NCI-H187 (cell line): ENCODE data around the gene DNA2.
"Not testable (repeated sequence)": the region's sequence is repeated elsewhere in the genome, so short reads cannot be mapped to it uniquely, and the experiment has no call there.

Source experiments
- DNase-seq, 2 experiments: peaks; one replicate each; lab custom pipeline; 2025; lab: John Stamatoyannopoulos, UW

DNA2 gene

GRCh38 chr10:68449698-68450097 is 22.1 kb downstream of the DNA2 start:
- not testable (repeated sequence) for DNase-seq

GRCh38 chr10:68446179-68446578 is 25.6 kb downstream of the DNA2 start:
- no peak for DNase-seq

DNA sequence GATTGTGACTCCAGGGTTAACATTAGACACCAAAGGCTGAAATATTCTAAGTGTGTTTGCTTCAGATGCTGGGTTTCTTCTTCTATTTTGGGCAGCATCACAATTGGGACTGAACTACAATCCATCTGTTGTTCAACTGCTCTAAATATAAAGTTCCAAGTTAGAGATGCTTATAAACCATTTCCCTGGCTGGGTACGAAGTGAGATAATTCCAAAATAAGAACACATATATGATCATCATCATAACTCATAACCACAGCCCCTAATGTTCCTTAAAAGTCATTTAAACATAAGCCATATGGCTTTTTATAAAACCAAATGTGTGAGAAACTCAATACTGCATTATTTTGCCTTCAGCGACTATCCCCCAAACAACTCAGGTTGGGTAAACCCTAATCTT is 28.8 kb downstream of the DNA2 start:
- DNase-seq: no peak

GRCh38 chr10:68440898-68441297 is 30.9 kb downstream of the DNA2 start:
- DNase-seq: no peak

DNA sequence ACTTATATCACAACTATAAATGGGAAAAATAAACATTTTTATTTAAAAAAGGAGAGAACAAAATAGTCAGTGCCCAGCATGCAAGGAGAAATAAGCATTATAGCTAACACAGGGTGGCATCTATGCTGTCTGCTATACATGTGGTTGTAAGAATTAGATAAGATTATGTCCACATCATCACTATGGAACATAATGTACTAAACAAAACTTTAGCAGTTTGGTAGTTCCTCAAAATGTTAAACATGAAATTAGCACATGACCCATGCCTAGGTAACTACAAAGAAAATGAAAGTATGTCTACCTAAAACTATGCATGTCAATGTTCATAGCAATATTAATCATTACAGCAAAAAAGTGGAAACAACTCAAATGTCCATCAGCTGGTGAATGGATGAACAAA is 36.0 kb downstream of the DNA2 start:
- no peak for DNase-seq

- DNase-seq: no peak
Measured at GRCh38 chr10:68434657-68435056, 37.1 kb downstream of the DNA2 start.

GRCh38 chr10:68428396-68429104 is 43.2 kb downstream of the DNA2 start:
- DNase-seq: no peak

DNA sequence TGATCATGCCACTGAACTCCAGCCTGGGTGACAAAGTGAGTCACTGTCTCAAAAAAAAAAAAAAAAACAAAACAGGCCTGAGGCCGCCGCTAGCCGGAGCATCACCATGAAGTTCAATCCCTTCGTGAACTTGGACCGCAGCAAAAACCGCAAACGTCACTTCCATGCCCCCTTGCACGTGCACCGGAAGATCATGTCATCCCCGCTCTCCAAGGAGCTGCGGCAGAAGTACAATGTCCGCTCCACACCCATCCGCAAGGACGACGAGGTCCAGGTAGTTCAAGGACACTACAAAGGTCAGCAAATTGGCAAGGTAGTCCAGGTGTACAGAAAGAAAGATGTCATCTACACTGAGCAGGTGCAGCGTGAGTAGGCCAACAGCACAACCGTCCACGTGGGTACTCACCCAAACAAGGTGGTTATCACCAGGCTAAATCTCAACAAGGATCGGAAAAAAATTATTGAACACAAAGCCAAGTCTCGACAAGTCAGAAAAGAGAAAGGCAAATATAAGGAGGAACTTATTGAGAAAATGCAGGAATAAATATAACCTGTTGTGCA is 47.2 kb downstream of the DNA2 start:
- no peak for DNase-seq

- DNase-seq: no peak
Measured at GRCh38 chr10:68423522-68423921, 48.3 kb downstream of the DNA2 start.

- DNase-seq: no peak
Measured at GRCh38 chr10:68419376-68419775, 52.4 kb downstream of the DNA2 start.

DNA sequence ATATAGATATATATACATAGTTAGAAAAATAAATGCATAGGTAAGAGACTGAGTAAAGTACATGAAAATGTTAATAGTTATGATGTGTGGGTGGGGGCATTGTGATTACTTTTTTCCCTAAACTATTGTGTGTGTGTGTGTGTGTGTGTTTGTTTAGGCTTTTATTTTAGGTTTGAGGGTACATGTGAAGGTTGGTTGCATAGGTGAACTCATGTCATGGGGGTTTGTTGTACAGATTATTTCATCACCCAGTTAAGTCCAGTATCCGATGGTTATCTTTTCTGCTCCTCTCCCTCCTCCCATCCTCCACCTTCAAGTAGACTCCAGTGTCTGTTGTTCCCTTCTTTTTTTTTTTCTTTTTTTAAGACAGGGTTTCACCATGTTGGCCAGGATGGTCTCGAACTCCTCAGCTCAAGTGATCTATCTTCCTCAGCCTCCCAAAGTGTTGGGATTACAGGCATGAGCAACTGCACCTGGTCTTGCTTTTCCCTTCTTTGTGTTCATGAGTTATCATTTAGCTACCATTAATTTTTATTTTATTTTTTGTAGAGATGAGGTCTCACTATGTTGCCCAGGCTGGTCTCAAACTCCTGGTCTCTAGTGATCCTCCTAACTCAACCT is 62.8 kb downstream of the DNA2 start:
- DNase-seq: no peak

GRCh38 chr10:68406815-68407548 is 64.8 kb downstream of the DNA2 start, which contains the start of gene RUFY2:
Gene RUFY2 (minus strand): TSS chr10:68407277. CDS start chr10:68407189, 88 bp downstream.
- DNase-seq: peak; percentile 4 to 11

GRCh38 chr10:68406111-68406814 is 65.5 kb downstream of the DNA2 start:
- peak in 1 of 2 experiments; percentile 1 for DNase-seq

GRCh38 chr10:68403701-68404100 is 68.1 kb downstream of the DNA2 start:
- DNase-seq: no peak

- DNase-seq: no peak
Measured at GRCh38 chr10:68402276-68402675, 69.5 kb downstream of the DNA2 start.

- no peak for DNase-seq
Measured at GRCh38 chr10:68397005-68397404, 74.8 kb downstream of the DNA2 start.

DNA sequence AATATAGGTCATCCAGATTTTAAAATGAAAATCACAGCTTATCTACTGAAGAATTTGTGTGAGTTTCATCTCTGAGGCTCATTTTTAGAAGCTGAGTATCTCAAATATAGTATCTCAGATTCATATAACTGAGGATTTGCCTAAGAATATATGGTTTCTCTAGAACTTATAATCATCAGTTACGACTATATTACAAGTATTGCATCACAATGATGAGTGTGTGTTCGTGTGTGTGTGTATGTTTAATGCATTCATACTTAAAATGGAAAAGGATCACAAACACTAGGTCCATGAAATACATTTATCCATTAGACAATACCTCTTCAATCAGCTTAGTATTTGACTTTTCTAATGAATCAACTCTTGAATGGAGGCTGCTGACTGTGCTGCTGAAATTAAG is 86.0 kb downstream of the DNA2 start:
- DNase-seq: no peak

GRCh38 chr10:68371604-68372003 is 100.2 kb downstream of the DNA2 start:
- DNase-seq: no peak

GRCh38 chr10:68367121-68367520 is 104.7 kb downstream of the DNA2 start:
- no peak for DNase-seq

DNA sequence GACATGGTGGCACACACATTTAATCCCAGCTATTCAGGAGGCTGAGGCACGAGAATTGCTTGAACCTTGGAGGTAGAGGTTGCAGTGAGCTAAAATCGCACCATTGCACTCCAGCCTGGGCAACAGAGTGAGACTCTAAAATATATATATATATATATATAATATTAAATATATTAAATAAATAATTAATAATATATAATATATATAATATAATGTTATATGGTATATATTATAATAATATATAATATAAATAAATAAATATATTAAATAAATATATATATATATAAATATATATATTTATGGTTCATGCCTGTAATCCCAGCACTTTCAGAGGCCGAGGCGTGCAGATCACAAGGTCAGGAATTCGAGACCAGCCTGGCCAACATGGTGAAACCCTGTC is 105.2 kb downstream of the DNA2 start:
- DNase-seq: no peak

DNA sequence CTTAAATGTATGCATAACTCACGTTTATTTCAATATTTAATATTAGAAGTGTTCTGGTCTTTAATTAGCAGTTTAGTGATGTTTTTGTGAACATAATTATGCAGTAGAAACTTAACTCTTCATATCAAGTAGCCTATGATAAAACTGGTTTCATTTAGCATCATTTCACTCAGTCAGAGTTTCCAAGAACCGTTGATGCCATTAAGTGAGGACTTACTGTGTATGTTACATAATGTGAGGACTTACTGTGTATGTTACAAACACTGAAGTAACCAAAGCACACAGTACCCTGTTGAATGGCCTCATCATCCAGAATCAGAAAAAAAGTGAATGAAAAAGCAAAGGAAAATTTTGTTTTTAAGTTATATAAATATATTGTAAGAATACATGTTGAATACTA is 106.2 kb downstream of the DNA2 start:
- no peak for DNase-seq
